Progenitor cell of endocrine pancreas (in vitro differentiated cells): Measurements from ENCODE around the gene FAM120B. TPM values are rescaled to one million over a fixed set of nuclear protein-coding genes. Genes with fewer than 3 reads are reported as not detected.
"Not testable (repeated sequence)": the region's sequence is repeated elsewhere in the genome, so short reads cannot be mapped to it uniquely, and the experiment has no call there.

Experiments
- DNase-seq: peaks from one replicate; pipeline ENCODE4 v3.0.0; 2021; ENCODE audit warnings: low spot score; ENCODE audit not compliant: unreplicated experiment
- H3K27ac Mint-ChIP-seq: 2 replicates; pipeline ENCODE4 v1.8.0; 2021; ENCODE audit warnings: mild to moderate bottlenecking, moderate library complexity, mixed read lengths
- H3K27me3 Mint-ChIP-seq: 2 replicates; pipeline ENCODE4 v1.8.0; 2021; ENCODE audit warnings: mixed read lengths
- H3K36me3 Mint-ChIP-seq: 2 replicates; pipeline ENCODE4 v1.8.0; 2022; ENCODE audit warnings: mixed read lengths; ENCODE audit not compliant: insufficient read depth
- H3K4me1 Mint-ChIP-seq: 2 replicates; pipeline ENCODE4 v1.8.0; 2021; ENCODE audit warnings: low read depth, mixed read lengths
- H3K4me3 Mint-ChIP-seq: 2 replicates; pipeline ENCODE4 v1.8.0; 2021; ENCODE audit warnings: low read depth, mild to moderate bottlenecking, moderate library complexity, mixed read lengths
- H3K9me3 Mint-ChIP-seq: 2 replicates; pipeline ENCODE4 v1.8.0; 2021; ENCODE audit warnings: low read depth, mixed read lengths
- CTCF ChIP-seq: fragments of 200-600 bp; sonication (generic); IDR thresholded peaks from one replicate; pipeline ENCODE4 v1.5.0; 2021; ENCODE audit warnings: antibody characterized with exemption, mild to moderate bottlenecking; ENCODE audit not compliant: unreplicated experiment
- total RNA-seq: library from RNA; stranded (reverse); gene quantifications from 2 replicates; pipeline ENCODE4 v1.2.1, GENCODE V29; 2021

The FAM120B gene
- total RNA-seq, 1 donor from 2014 or later: 49.3 TPM

GRCh38 chr6:170407200-170407599 is 100.6 kb downstream of the FAM120B start:
- Mint-ChIP-seq H3K4me1 (peaks cover 11% of the 10 kb centered on the region), H3K36me3 (peaks cover 34% of the 10 kb centered on the region), H3K9me3 (peaks cover 6% of the 10 kb centered on the region), H3K27me3 (no peaks in the 10 kb centered on the region), H3K4me3 (no peak overlapping the region), H3K27ac (no peak overlapping the region)
- no peak for TF ChIP-seq CTCF
- DNase-seq: no peak

- DNase-seq: no peak
- H3K27ac Mint-ChIP-seq: no peak overlapping the region
- peaks cover 8% of the 10 kb centered on the region for H3K4me1 Mint-ChIP-seq
- no peak for TF ChIP-seq CTCF
- peaks cover 6% of the 10 kb centered on the region for H3K9me3 Mint-ChIP-seq
- H3K4me3 Mint-ChIP-seq: no peak overlapping the region
- H3K36me3 Mint-ChIP-seq: peaks cover 31% of the 10 kb centered on the region
- no peaks in the 10 kb centered on the region for H3K27me3 Mint-ChIP-seq
Measured at GRCh38 chr6:170407932-170408331, 101.4 kb downstream of the FAM120B start.

- H3K9me3 Mint-ChIP-seq, H3K27ac Mint-ChIP-seq, DNase-seq, H3K4me1 Mint-ChIP-seq, H3K4me3 Mint-ChIP-seq, H3K27me3 Mint-ChIP-seq: not testable (repeated sequence)
- H3K36me3 Mint-ChIP-seq: peaks cover 27% of the 10 kb centered on the region
Measured at GRCh38 chr6:170409746-170410145, 103.2 kb downstream of the FAM120B start.

- DNase-seq: no peak
- no peak overlapping the region for H3K4me3 Mint-ChIP-seq
- no peaks in the 10 kb centered on the region for H3K27me3 Mint-ChIP-seq
- no peaks in the 10 kb centered on the region for H3K4me1 Mint-ChIP-seq
- peaks cover 22% of the 10 kb centered on the region for H3K36me3 Mint-ChIP-seq
- H3K27ac Mint-ChIP-seq: no peak overlapping the region
- no peak for TF ChIP-seq CTCF
- peaks cover 10% of the 10 kb centered on the region for H3K9me3 Mint-ChIP-seq
Measured at GRCh38 chr6:170410241-170410640, 103.7 kb downstream of the FAM120B start.

- no peaks in the 10 kb centered on the region for H3K4me1 Mint-ChIP-seq
- no peak overlapping the region for H3K27ac Mint-ChIP-seq
- TF ChIP-seq CTCF: no peak
- peaks cover 5% of the 10 kb centered on the region for H3K27me3 Mint-ChIP-seq
- DNase-seq: no peak
- H3K4me3 Mint-ChIP-seq: no peak overlapping the region
- H3K36me3 Mint-ChIP-seq: peaks cover 3% of the 10 kb centered on the region
- peaks cover 10% of the 10 kb centered on the region for H3K9me3 Mint-ChIP-seq
Measured at GRCh38 chr6:170415318-170415717, 108.8 kb downstream of the FAM120B start.

GRCh38 chr6:170416303-170416702 is 109.7 kb downstream of the FAM120B start:
- Mint-ChIP-seq H3K27me3 (peaks cover 5% of the 10 kb centered on the region), H3K27ac (no peak overlapping the region), H3K36me3 (peaks cover 3% of the 10 kb centered on the region), H3K4me1 (no peaks in the 10 kb centered on the region), H3K9me3 (peaks cover 4% of the 10 kb centered on the region), H3K4me3 (no peak overlapping the region)
- DNase-seq: no peak
- TF ChIP-seq CTCF: no peak
